ENCODE data around the gene NPIPB5.
"Not testable (repeated sequence)": the region's sequence is repeated elsewhere in the genome, so short reads cannot be mapped to it uniquely, and the experiment has no call there.

NPIPB5 gene
- 0.62 to 0.67 reads per million in 2 donors for total RNA-seq

DNA sequence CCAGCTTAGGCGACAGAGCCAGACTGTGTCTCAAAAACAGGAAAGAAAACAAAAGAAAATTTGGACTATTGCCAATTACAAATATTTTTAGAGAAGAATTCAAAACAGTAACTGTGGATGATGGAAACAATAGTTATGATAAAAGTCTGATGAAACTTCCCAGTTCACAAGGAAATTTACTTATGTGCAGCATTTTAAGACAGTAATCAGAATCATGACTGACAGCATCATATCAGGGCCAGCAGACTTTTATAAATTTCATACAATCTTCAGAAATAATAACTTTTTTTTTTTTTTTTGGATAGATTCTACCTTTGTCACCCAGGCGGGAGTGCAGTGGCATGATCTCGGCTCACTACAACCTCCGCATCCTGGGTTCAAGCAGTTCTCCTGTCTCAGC is at the start of gene NPIPB5:
Gene NPIPB5 (plus strand): TSS at position 301 of the 400 bp plus-strand sequence. CDS start 2,911 bp downstream, outside the sequence.
- DNase-seq = not testable (repeated sequence)

GRCh38 chr16:22468846-22469245 is 41.8 kb upstream of the NPIPB5 start:
- DNase-seq = not testable (repeated sequence)

DNA sequence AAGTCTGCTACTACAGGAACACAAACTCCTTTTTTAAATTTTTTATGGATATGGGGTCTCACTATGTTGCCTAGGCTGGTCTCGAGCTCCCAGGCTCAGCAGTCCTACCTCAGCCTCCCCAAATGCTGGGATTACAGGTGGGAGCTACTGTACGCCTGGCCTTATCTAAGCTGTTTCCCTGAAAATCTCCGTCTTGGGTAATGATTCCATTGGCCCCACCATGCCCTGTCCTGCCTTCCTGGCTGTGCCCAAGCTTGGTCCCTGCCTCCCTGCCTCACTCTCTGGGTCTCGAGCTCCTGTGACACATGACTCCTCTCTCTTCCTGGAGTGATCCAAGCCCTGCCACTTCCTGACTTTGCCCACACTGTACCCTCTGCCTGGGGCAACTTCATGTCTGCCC is 27.3 kb downstream of the NPIPB5 start:
- DNase-seq = not testable (repeated sequence)

DNA sequence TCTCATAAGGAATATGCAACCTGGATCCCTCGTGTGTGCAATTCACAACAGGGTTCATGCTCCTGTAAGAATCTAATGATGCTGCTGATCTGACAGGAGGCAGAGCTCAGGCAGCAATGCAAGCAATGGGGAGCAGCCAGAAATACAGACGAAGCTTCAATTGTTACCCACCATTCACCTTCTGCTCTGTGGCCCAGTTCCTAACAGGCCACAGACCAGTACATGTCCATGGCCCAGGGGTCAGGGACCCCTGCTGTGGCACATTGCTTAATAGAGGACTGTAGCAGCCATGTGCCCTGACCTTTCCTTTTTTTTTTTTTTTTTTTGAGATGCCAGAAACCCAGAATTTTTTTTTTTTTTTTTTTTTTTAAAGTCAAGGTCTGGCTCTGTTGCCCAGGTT is 34.1 kb downstream of the NPIPB5 start:
- not testable (repeated sequence) for DNase-seq

- DNase-seq = not testable (repeated sequence)
Measured at GRCh38 chr16:22546630-22547029, 35.9 kb downstream of the NPIPB5 start.

- DNase-seq = not testable (repeated sequence)
Measured at GRCh38 chr16:22547170-22547765, 36.6 kb downstream of the NPIPB5 start.

GRCh38 chr16:22549853-22550252 is 39.2 kb downstream of the NPIPB5 start:
- DNase-seq = not testable (repeated sequence)

DNA sequence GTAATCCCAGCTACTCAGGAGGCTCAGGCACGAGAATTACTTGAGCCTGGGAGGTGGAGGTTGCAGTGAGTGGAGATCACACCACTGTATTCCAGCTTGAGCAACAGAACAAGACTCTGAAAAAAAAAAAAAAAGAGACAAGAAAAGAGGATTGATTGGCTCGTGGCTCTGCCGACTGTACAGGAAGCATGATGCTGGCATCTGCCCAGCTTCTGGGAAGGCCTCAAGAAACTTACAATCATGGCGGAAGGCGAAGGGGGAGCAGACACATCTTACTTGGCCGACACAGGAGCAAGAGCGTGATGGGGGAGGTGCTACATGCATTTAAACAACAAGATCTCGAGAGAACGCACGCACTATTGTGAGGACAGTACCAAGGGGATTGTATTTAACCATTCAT is 40.5 kb downstream of the NPIPB5 start:
- not testable (repeated sequence) for DNase-seq

- not testable (repeated sequence) for DNase-seq
Measured at GRCh38 chr16:22551651-22552050, 41.0 kb downstream of the NPIPB5 start.

DNA sequence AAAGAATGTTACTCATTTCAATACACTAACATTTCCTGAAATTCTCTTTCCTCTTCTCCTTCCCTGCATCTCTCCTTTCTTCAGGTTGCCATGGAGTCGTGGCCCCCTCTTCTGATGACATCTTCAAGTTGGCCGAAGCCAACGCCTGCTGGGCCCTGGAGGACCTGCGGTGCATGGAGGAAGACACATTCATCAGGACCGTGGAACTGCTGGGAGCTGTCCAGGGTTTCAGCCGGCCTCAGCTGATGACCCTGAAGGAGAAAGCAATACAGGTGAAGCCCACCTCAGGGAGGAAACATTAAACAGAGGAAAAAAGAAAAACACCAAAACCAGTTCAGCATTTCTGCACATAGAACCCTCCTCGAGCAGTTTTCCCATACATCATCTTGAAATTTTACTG is 46.1 kb downstream of the NPIPB5 start:
- DNase-seq = not testable (repeated sequence)

Data from T-helper 2 cell (primary cell).